ENCODE measurements around the gene RAB7A.

RAB7A gene

GRCh38 chr3:128707928-128708494 lies 18.0 kb upstream of the RAB7A start:
- TF ChIP-seq ARNT (IDR thresholded peaks at IDR 0.05), result no peak
- peak; percentile 69 for TF ChIP-seq PKNOX1 (IDR thresholded peaks at IDR 0.05)
- 0 out of 2 replicates have a peak, but pooled peaks have one; percentile 11 for TF ChIP-seq ZNF384 (IDR thresholded peaks at IDR 0.05)
- no peak for TF ChIP-seq BHLHE40 (IDR thresholded peaks at IDR 0.05; ENCODE audit: borderline replicate concordance)
- no peak for TF ChIP-seq CTBP1 (IDR thresholded peaks at IDR 0.05; ENCODE audit: borderline replicate concordance)
- DNase-seq (ENCODE audit: extremely low spot score), result no peak
- CTCF ChIA-PET, result interaction anchor here (0.6 to 1.1 kb wide), 2 partner anchors 28 to 71 kb away, joined by 3 read pairs; no protein-coding TSS in a partner anchor
- POLR2A ChIA-PET, result interaction anchor here (1.6 kb wide), 1 partner anchor 27 kb away, joined by 7 read pairs; no protein-coding TSS in a partner anchor

GRCh38 chr3:128709038-128709437 lies 16.9 kb upstream of the RAB7A start:
- DNase-seq (ENCODE audit: extremely low spot score), result no peak
- no peak for TF ChIP-seq HDGF (IDR thresholded peaks at IDR 0.05; ENCODE audit: borderline replicate concordance)
- TF ChIP-seq ZNF384 (IDR thresholded peaks at IDR 0.05), result no peak
- TF ChIP-seq ARNT (IDR thresholded peaks at IDR 0.05), result no peak
- no peak for TF ChIP-seq PKNOX1 (IDR thresholded peaks at IDR 0.05)
- no peak for TF ChIP-seq SP1 (IDR thresholded peaks at IDR 0.05)
- TF ChIP-seq BHLHE40 (IDR thresholded peaks at IDR 0.05; ENCODE audit: borderline replicate concordance), result no peak
- no peak for TF ChIP-seq SUZ12 (IDR thresholded peaks at IDR 0.05)
- TF ChIP-seq ELF4 (IDR thresholded peaks at IDR 0.05), result no peak
- TF ChIP-seq CTBP1 (IDR thresholded peaks at IDR 0.05; ENCODE audit: borderline replicate concordance), result no peak
- TF ChIP-seq NFRKB (IDR thresholded peaks at IDR 0.05), result no peak
- TF ChIP-seq FOXK2 (IDR thresholded peaks at IDR 0.05), result no peak
- CTCF ChIA-PET, result no interaction called here
- POLR2A ChIA-PET, result interaction anchor here (1.6 kb wide), 1 partner anchor 29 kb away, joined by 7 read pairs; no protein-coding TSS in a partner anchor

GRCh38 chr3:128709506-128710210 lies 16.3 kb upstream of the RAB7A start:
- ChIA-PET CTCF (interaction anchor here (0.5 kb wide), 1 partner anchor 9 kb away, joined by 5 read pairs; no protein-coding TSS in a partner anchor), POLR2A (no interaction called here)
- TF ChIP-seq SUZ12 (IDR thresholded peaks at IDR 0.05) (no peak), FOXM1 (IDR thresholded peaks at IDR 0.05; ENCODE audit: borderline replicate concordance) (no peak), NFRKB (IDR thresholded peaks at IDR 0.05) (no peak)
- DNase-seq (ENCODE audit: extremely low spot score), result no peak

- TF ChIP-seq LEF1 (IDR thresholded peaks at IDR 0.05; ENCODE audit: borderline replicate concordance) (no peak), FOXA1 (IDR thresholded peaks at IDR 0.05) (no peak), FOXM1 (IDR thresholded peaks at IDR 0.05; ENCODE audit: borderline replicate concordance) (no peak), FOXK2 (IDR thresholded peaks at IDR 0.05) (no peak), SUZ12 (IDR thresholded peaks at IDR 0.05) (no peak), ZNF384 (IDR thresholded peaks at IDR 0.05) (no peak), L3MBTL2 (conservative IDR thresholded peaks at IDR 0.05) (no peak), SP1 (IDR thresholded peaks at IDR 0.05) (no peak), PKNOX1 (IDR thresholded peaks at IDR 0.05) (no peak), NFRKB (IDR thresholded peaks at IDR 0.05) (no peak), HDGF (IDR thresholded peaks at IDR 0.05; ENCODE audit: borderline replicate concordance) (no peak), TARDBP (IDR thresholded peaks at IDR 0.05) (no peak), CTBP1 (IDR thresholded peaks at IDR 0.05; ENCODE audit: borderline replicate concordance) (no peak), ARNT (IDR thresholded peaks at IDR 0.05) (no peak), ELF4 (IDR thresholded peaks at IDR 0.05) (no peak), BHLHE40 (IDR thresholded peaks at IDR 0.05; ENCODE audit: borderline replicate concordance) (no peak)
- ChIA-PET CTCF (no interaction called here), POLR2A (no interaction called here)
- DNase-seq (ENCODE audit: extremely low spot score), result no peak
Measured at GRCh38 chr3:128710816-128711433, 15.1 kb upstream of the RAB7A start.

- DNase-seq (ENCODE audit: extremely low spot score), result no peak
- ChIA-PET POLR2A (no interaction called here), CTCF (interaction anchor here (0.6 kb wide), 1 partner anchor 62 kb away, joined by 4 read pairs; the partner anchor contains the start of gene RPN1)
- TF ChIP-seq SP1 (IDR thresholded peaks at IDR 0.05), result no peak
- no peak for TF ChIP-seq PKNOX1 (IDR thresholded peaks at IDR 0.05)
- no peak for TF ChIP-seq HDGF (IDR thresholded peaks at IDR 0.05; ENCODE audit: borderline replicate concordance)
- no peak for TF ChIP-seq TARDBP (IDR thresholded peaks at IDR 0.05)
- no peak for TF ChIP-seq LEF1 (IDR thresholded peaks at IDR 0.05; ENCODE audit: borderline replicate concordance)
- no peak for TF ChIP-seq L3MBTL2 (conservative IDR thresholded peaks at IDR 0.05)
- TF ChIP-seq ELF4 (IDR thresholded peaks at IDR 0.05), result no peak
- no peak for TF ChIP-seq FOXM1 (IDR thresholded peaks at IDR 0.05; ENCODE audit: borderline replicate concordance)
- no peak for TF ChIP-seq ARNT (IDR thresholded peaks at IDR 0.05)
- no peak for TF ChIP-seq FOXA1 (IDR thresholded peaks at IDR 0.05)
- TF ChIP-seq NFRKB (IDR thresholded peaks at IDR 0.05), result no peak
- no peak for TF ChIP-seq BHLHE40 (IDR thresholded peaks at IDR 0.05; ENCODE audit: borderline replicate concordance)
Measured at GRCh38 chr3:128712848-128713247, 13.1 kb upstream of the RAB7A start.

Measured in HEK293T (cell line).